GM18907 (cell line): ENCODE measurements around the gene TNF.
"Not testable (repeated sequence)": the region's sequence is repeated elsewhere in the genome, so short reads cannot be mapped to it uniquely, and the experiment has no call there.

Experiments used
- ATAC-seq: cut with Tn5 transposase; IDR thresholded peaks from one replicate; pipeline ENCODE4 v1.9.1; 2021; ENCODE audit warnings: mild to moderate bottlenecking, moderate library complexity; ENCODE audit not compliant: unreplicated experiment

TNF gene

DNA sequence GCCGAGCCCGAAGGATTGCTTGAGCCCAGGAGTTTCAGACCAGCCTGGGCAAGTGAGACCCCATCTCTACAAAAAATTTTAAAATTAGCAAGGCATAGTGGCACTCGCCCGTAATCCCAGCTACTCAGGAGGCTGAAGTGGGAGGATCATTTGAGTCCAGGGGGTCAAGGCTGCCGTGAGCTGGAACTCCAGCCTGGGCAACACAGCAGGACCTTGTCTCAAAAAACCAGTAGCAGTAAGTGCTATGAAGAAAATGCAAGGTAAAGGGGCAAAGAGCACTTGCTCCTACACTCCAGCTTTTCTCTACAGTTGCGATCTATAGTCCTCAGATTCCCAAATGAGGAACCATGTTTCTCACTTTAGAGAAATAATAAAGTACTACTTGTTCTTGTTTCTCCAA, 31.7 kb upstream of the TNF start:
- no peak for ATAC-seq

DNA sequence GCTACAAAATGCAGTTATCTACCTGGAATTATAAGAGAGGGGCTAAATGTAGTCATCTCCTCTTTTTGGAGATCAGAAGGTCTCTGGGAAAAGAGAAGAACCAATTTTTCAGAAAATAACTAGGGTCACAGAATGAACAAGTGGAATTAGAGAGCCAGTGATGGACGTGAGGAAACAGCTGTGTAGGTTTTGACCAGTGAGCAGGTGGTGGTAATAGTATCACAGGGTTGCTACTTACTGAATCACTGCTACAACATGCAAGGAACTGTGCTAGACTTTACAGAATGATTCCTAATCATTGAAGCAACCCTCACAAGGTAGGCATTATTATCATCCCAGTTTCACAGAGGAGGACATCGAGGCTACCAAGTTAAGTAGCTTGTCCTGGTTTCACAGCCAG, 30.7 kb upstream of the TNF start:
- ATAC-seq: no peak

DNA sequence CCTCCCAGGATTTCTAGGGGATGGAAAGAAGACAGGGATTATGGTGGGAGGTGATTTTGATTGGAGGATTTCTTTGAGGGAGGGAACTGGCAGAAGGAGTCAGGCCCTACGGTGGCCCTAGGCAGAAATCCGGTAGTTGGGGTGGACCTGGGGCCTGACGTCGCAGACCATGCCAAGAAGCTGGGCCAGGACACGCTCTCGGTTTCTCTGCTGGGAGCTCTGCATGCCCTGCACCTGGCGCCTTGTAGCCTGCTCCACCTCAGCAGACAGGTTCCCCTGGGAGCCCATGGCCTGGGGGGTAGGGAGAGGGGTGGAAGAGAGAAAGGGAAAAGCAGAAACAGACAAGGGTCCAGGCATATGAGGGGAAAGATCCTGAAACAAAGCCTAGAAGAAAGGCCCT, 30.1 kb upstream of the TNF start:
- no peak for ATAC-seq

DNA sequence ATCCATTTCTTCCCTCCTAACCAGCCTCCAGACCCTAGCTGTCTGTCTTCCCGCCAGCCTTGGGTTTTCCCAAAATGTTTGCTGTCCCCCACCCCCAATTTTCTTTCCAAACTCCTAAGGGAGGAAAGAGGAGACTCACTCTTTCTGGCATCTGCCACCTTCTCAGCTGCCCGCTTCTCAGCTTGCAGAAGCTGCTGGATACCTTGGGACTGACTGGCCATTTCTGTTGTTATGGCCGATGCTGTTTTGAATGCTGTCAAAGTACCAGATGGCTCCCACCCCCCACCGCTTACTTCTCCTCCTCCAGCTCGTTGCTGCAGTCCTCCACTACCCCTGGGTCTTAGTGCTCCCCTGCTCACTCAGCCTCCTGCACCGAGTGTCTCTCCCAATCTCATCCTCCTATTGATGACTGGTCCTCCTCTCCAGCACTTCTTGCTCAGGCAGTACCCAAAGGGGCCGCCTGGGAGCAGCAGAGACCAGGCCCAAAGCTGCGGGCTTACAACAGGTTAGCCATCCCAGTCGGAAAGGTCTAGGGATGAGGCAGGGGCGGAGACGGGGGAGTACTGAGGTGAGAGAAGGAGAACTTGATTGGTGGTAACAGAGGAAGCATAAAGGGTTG, 28.9 kb upstream of the TNF start, which contains the start of gene ATP6V1G2:
Gene ATP6V1G2, minus strand, starts transcription at position 270 of the 619 bp plus-strand sequence. Its CDS starts 49 bp downstream, at position 221.
- ATAC-seq: peak; percentile 51

DNA sequence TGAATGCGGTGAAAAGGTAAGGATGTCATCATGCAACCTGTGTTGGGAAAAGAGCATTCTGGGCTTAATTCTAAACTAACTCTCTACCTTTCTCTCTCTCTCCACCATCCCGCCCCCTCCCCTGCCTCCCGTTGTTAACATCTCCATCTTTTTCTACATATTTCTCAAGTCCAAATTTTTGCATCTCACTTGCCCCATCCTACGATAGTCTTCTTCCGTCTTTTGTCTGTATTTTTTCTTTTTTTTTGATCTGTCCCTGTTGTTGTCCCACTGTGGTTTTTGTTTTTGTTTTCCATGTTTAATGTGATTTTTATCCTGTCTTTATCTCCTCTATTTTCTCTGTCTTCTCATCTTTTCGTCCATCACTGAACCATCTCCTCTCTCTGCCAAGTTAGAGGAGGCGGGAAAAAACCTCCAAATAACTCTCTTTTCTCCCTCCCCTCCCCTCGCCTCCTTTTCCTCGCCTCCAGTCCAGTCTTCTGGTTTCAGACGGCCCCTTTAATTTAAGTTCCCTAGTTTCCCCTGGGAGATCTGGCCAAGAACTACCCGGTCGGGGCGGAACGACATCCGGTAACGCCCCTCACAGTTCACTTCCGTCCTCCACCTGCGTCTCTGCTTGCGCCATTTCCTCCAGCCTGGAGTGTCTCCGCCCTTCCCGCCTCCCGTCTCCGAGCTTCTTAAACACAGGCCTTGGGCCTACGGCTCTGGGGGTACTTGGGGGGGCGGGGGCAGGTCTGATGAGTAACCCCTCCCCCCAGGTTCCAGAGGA, 28.2 kb upstream of the TNF start, which contains the start of gene NFKBIL1:
Gene NFKBIL1, plus strand, starts transcription at position 651 of the 769 bp plus-strand sequence. Its CDS starts 87 bp downstream, at position 738.
- peak; percentile 63 for ATAC-seq

DNA sequence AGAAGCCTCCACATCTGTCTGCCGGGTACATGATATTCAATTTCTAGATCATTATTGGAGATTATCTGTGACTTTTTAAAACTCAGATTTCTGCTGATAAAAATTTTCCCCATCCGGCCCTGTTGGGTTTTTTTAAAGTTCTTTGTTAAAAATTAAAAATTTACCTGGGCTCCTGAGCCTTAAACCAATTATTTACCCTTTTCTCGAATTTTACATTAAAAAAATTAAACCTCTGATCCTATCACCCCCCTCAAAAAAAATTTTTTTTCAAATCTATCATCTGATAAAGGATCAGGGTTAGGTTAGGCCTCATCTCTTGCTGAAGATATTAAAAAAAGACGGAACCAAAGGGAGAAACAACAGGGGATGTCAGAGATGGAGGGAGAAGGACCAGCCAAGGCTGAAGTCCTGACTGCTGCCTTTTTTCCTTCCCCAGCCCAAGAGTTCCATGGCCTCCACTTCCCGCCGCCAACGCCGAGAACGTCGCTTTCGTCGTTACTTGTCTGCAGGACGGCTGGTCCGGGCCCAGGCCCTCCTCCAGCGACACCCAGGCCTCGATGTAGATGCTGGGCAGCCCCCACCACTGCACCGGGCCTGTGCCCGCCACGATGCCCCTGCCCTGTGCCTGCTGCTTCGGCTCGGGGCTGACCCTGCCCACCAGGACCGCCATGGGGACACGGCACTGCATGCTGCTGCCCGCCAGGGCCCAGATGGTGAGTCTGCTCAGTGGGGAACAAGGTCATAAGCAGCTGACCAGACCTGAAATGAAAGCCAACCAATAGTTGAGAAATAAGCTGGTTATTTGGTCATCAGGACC, 27.4 kb upstream of the TNF start:
- no peak for ATAC-seq

DNA sequence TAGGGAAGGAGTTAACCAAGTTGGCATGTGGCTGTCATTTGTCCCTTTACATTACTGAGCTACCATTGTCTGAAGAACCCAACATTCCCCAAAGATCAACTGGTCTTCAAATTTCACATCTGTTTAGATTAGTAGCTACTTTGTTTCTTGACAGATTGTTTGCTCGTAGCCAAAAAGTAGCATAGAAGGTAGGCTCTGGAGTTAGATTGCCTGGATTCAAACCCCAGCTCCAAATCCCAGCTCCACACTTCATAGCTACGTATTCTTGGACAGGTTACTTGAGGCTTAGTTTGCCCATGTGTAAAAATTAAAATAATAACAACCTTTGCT, 26.9 kb upstream of the TNF start:
- no peak for ATAC-seq

DNA sequence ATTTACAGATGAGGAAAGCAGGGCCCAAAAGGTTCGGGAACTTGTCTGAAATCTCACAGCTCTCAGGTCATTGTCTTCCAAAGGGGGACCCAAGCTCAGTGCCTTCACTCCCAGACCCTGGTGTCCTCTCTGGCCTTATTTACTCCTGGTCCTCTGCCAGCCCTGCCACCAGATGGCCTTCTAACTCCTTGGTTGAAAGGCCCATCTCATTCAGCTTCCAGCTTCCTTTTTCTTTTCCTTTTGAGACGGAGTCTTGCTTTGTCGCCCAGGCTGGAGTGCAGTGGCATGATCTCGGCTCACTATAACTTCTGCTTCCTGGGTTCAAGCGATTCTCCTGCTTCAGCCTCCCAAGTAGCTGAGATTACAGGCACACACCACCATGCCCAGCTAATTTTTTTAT, 24.0 kb upstream of the TNF start:
- not testable (repeated sequence) for ATAC-seq

DNA sequence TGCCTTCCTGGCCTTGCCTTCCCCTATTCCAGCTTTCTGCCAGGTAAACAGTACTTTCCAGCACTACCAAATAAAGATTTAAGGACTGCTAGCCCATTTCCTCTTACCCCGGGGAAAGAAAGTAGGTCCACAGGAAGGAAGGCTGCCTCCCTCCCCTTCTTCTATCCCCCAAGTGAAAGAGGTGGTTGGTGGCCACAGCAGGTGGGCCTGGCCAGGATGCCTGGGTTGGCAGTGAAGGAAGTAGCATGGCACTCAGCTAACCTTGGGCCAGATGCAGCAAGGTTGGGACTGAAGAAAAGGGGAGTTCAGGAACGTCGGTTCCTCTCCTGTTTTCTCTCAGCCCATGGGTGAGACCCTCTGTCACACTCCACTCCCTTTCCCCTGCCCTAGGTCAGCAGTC, 19.1 kb upstream of the TNF start:
- no peak for ATAC-seq

DNA sequence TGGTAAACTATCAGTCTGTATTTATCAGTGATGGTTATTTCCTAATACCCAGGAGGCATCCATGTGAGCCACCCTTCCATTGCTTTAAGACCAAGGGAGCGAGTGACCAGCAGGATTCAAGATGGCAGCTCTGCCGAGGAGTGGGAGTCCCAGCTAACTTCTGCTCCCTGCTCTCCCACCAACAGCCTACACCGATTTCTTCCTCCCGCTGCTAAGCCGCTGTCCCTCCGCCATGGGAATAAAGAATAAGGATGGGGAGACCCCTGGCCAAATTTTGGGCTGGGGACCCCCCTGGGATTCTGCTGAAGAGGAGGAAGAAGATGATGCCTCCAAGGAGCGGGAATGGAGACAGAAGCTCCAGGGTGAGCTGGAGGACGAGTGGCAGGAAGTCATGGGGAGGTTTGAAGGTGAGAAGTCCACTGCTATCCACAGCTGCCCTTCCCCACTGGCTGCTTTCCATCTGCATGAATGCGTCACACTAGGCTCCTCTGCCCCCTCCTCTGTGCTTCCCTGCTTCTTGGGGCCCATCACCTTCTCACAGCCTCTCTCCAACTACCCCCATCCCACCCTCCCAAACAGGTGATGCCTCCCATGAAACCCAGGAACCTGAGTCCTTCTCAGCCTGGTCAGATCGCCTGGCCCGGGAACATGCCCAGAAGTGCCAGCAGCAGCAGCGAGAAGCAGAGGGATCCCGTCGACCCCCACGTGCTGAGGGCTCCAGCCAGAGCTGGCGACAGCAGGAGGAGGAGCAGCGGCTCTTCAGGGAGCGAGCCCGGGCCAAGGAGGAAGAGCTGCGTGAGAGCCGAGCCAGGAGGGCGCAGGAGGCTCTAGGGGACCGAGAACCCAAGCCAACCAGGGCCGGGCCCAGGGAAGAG, 17.7 kb upstream of the TNF start:
- ATAC-seq: no peak

DNA sequence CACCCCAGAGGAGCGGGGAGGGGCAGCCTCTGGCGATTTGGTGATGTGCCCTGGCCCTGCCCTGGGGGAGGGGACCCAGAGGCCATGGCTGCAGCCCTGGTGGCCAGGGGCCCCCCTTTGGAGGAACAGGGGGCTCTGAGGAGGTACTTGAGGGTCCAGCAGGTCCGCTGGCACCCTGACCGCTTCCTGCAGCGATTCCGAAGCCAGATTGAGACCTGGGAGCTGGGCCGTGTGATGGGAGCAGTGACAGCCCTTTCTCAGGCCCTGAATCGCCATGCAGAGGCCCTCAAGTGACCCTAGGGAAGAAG, 17.1 kb upstream of the TNF start:
- no peak for ATAC-seq

DNA sequence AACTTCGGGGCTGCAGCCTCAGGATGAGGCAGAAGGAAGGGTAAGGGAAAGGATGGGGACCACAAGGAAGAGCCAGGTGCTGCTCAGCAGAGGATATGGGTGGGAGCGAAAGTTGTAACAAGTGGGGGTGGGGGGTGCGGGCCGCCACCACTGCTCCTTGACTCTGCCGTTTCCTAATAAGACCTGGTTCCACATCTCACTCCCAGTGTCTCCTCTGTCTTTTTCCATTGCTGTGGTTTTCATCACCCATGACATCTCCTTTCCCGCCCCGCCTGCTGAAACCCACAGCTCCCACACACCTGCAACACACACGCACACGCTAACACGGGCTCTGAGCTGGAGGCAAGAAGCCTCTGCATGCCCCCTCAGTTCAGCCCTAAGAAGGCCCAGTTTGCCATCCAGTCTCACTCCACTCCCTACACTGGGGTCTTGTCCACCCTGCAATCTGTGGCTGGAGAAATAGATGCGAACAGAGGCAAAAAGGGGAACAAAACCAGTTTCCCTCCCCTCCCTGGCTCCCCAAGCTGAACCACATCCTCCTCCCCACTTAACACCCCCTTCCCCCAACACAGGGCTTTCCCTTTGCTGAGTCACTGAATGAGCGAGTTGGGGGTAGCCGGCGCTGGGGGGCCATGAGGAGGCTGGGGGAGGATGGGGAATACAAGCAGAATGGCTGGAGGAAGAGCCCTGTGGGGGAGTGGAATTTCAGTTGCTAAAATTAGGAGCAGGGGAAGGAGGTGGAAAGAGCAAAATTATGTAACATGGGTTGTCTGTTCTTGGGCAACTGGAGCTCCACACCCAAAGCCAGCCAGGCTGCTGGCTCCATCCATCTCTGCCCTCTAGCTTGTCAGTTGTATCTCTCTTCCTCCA, 16.5 kb upstream of the TNF start:
- ATAC-seq: peak; percentile 18

DNA sequence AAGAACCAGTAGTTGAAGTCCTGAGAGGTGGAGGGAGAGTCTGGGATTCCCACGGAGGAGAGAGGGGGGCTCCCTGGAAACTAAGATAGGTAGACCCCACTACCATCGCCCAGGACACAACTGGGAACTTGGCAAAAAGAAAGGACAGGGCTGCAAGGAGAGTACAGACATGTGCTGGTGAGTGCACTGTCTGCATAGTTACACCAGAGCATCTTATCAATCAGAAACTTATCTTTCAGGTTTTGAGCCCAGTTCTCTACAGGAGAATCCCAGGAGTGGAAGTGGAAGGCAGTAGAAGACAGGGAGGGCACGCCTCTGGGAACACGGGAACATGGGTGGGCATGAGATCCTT, 15.8 kb upstream of the TNF start:
- ATAC-seq: peak; percentile 1

DNA sequence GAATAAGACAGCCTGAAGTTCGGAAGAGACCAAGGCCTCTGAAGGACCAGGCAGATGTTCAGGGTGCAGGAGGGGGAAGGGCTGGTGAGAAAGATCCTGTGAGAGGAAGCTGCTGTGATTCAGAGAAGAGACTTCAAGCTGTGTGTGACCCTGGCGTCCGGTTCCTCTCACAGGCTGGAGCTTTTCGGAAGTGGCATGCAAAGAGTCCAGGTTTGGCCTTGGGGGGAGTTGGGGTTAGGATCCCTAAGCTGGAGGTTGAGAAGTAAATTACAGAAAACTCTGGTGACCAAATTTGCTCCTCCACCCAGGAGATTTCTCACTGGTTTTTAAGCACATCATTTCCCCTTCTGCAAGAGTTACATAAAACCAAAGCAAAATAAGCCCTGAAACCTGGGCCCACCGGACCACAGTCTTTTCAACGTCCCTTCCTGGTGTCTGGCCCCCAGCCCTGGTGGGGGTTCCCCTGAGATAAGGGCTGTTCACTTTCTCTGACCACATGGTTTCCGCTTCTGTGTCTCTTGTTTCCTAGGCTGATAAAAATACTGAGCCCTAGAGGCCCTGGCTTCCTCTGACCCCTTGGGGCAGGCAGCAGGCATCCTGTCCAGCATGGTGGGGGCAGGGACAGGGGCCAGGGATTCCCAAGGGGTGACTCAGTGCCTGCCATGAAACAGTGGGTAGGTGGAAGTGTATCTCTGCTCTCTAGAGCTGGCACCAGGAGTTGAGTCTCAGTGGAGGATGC, 15.2 kb upstream of the TNF start:
- ATAC-seq: peak; percentile 60

DNA sequence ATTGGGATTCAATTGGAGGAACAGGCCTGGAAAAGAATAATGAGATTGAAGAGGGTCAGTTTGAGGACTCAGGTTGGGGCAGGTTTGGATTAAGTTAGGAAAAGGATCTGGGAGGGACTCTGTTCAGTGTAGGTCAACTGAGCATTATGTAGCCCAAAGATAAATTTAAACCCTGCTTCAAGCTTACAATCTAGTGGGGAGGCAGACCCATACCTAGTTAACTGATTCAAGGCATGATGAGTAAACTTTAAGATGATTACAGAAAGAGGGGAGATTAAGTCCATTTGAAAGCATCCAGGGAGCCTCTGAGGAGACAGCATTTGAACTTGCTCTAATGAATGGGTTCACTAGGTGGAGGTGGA, 14.7 kb upstream of the TNF start:
- ATAC-seq: no peak

DNA sequence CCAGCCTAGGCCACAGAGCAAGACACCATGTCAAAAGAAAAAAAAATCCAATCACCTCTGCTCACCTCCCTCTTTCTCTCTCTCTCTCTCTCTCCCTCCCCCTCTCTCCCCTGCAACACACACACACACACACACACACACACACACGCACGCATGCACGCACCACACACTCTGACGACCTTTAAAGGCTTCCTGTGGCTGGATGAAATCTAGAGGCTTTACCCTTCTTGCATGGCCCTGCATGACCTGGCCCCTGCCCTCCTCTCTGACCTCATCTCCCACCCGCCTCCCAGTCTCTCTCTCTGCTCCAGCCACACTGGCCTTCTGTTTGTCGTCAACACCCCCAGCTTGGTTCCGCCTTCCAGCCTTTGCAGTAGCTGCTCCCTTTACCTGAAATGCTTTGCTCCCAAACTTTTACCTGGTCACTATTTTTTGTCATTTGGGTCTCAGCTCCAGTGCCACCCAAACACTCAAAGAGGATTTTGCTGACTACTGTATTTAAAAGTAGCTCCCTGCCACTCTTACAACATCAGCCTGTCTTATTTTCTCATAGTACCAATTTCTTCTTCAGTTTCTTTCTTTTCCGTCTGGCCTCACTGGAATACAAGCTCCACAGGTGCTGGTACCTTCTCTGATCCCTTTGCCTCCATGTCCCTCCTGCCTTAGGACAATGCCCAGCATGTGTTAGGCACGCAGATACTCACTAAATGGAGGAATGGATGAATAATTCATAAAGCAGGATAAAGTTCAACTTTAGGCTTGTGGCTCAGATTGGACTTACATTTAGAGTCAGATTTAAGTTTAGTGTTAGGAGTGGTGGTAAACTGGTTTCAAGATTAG, 7.6 kb upstream of the TNF start:
- no peak for ATAC-seq

DNA sequence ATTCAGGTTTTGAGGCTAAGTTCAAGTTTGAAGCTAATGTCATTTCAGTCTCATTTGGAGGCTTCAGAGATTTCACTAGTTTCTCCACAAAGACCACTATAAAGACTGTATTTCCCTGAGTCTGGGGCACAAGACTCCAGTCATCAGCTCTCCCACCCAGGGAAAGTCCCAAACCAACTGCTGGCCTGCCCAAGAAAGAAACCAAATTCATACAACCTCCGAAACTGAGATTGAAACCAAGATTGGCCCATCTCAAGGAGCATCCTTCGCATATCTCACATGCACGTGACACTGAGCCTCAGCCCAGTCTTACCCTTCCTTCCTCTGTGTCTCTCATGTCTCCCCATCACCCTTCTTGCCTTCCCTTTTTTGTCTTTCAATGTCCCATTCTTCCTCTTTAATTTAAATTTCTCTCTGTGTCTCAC, 6.8 kb upstream of the TNF start:
- peak; percentile 70 for ATAC-seq

DNA sequence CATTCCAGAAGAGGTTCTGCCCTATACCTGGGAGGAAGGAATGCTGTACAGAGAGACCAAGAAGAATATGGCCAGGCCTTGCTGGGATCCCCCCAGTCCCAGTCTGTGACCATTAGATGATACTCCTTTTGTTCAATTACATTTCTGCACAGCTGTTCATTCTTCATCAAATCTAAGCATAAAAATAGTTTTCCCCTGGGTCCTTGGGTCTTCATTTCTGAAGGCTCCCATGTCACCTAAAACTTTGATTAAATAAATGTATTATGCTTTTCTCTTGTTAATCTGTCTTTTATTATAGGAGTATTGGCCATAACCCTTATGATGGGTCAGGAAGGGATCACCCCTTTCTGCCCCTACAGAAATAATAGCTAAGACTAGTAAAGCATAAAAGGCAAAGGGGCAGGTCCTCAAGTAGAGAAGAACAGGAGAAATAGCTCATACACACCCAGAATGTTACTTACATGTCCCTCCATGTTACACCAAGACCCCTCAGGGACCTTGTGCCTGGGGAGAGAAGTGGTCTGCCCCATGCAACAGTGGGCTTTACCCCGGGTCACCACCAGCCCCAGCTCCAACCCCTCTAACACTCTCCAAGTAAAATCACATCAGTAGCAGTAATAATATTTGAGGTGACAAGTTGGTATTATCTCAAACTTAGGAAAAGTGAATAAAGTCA, 5.4 kb upstream of the TNF start:
- no peak for ATAC-seq
